GM19463 (cell line): ENCODE data around the gene FOXO1.

Source experiments
- ATAC-seq: cut with Tn5 transposase; IDR thresholded peaks from one replicate; pipeline ENCODE4 v1.9.1; 2021; ENCODE audit warnings: mild to moderate bottlenecking, moderate library complexity; ENCODE audit not compliant: unreplicated experiment

FOXO1 gene

DNA sequence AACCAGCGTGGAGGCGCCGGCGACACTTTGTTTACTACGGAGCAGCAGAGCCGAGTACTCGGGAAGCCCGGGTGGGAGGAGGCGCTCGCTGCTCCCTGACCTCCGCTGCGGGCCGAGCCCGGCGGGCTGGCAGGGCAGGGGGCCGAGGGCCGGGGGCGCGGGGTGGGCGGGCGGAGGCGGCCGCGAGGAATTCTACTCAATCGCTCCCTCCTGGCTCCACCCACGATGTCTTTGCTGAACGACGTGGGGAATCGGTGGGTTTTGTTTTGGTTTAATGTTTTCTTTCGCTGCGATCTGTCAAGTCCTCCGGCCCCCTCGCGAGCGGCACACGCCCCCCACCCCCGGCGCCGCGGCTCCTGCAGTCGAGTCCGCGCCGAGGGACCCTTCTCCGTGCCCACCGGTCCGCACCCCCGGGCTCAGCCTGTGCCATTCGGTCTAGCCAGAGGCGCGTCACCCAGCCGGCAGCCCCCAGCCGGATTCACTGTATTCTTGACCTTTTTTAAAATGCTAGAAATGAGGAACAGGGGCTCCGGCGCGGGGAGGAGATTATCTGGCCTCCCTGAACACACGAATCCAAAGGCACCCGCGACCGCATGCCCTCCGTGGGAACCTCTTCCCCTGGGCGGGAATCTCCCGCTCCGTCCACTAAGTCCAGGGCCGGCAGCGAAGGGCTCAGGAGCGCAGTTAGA is 636 bp upstream of the FOXO1 start:
- peak; percentile 9 for ATAC-seq

DNA sequence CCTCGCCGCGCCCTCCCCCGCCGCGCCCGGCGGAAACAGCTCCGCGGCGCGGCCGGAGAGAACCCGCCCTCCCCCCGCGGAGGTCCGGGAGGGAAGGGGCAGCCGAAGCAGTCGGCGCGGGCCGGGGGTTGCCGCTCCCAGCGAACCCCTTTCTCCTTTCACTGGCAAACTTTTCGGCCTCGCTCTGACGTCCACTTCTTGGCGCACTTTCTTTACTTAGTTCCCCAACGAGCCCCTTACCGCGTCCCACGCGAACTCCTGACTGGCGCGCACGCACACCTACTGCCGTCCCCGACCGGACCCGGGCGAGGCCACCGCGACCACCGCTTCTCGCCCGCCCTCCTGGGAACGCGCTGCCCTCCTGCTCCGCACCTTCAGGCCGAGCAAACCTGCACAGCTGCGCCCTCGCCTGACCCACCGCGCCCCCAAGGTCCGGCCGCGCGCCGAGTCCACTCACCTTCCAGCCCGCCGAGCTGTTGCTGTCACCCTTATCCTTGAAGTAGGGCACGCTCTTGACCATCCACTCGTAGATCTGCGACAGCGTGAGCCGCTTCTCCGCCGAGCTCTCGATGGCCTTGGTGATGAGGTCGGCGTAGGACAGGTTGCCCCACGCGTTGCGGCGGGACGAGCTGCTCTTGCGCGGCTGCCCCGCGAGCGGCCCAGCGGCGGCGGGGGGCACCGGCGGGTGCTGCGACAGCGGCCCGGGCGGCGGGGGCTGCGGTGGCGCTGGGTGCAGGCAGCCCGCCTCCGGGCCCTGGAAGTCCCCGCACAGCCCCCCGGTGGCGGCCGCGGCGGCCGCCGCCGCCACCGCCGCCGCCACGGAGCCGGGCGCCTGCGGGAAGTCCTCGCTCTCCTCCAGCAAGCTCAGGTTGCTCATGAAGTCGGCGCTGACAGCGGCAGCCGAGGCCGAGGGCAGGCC is 1.1 kb downstream of the FOXO1 start:
- no peak for ATAC-seq

DNA sequence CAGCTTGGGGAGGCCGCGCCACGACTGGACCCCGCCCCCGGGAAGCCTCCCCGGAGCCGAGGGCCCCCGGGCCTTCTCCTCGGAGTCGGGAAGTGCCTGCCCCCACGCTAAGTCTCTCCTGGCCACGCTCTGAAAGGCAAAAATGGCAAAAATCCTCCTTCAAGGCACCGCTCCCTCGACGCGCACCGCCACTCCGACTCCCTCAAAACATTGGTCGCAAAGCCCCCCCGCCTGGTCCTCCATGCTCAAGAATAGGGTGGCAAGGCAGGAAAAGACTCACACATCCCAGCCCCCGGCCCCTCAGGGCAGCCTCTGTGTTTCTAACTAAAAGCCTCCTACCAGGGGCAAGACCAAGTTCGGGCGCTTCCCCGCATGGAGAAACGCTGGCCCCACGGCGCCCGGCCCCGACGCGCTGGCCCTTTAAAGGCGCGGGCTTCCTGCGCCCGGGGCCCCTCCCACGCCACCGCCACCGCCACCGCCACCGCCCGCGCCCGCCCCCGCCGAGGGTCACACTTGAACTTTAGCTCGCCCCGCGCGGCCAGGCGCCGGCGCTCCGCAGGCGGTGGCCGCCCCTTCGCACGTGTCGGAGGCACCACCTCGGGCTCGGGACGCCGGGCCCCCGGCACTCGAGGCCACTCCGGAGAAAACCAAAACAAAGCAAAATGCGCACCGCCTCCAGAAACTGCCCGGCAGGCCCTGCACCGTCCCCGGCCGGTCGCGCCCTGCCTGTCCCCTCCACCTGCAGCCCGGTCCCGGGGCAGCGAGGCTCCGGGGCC is 1.9 kb downstream of the FOXO1 start:
- peak; percentile 25 for ATAC-seq

DNA sequence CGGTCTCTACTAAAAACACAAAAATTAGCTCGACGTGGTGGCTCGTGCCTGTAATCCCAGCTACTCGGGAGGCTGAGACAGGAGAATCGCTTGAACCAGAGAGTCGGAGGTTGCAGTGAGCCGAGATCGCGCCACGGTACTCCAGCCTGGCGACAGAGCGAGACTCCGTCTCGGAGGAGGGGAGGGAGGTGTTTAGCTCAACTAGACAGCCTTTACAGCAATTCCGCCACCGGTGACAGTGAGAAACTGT is 2.4 kb downstream of the FOXO1 start:
- ATAC-seq: peak; percentile 22

DNA sequence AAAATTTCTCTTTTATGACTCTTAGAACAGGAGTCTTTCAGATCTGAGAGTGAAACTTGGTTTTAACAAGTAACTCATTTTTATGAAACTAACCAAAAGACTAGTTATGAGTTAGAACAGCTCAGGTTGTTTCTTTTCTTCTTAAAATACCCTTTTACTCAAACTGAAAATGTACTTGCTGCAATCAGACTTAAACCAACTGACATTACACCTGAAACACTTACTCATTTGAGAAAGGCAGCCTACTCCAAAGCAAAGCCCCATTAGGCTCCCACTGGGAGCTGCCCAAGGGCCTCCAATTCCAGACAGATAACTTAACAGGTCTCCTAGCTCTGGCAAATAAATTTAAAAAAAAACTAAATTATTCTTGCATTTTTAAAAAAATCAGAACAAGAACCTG is 3.6 kb downstream of the FOXO1 start:
- no peak for ATAC-seq

DNA sequence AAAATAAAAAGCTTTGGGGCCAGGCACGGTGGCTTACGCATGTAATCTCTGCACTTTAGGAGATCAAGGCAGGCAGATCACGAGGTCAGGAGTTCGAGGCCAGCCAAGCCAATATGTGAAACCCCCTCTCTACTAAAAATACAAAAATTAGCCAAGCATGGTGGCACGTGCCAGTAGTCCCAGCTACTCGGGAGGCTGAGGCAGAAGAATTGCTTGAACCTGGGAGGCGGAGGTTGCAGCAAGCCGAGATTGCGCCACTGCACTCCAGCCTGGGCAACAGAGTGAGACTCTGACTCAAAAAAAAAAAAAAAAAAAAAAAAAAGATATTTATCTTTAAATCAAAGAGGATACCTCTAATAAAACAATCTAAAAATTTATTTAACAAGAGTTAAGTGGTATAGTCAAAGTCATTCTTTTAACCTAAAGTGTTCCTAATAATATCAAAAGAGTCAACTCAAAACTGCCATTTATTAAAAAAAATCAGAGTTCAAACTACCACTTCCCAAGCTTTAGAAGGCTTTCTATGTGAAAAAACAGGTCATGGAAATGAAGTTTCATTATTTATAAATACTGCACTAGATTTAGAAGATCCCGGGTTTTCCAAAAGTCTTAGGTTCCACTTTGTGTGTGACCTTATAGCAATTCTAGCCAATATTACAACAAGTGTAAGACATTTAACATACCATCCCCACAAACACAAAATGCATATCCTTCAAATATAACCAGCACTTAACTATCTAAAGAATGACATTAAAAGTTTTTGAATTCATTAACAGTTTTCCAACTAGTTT is 4.4 kb downstream of the FOXO1 start:
- no peak for ATAC-seq

DNA sequence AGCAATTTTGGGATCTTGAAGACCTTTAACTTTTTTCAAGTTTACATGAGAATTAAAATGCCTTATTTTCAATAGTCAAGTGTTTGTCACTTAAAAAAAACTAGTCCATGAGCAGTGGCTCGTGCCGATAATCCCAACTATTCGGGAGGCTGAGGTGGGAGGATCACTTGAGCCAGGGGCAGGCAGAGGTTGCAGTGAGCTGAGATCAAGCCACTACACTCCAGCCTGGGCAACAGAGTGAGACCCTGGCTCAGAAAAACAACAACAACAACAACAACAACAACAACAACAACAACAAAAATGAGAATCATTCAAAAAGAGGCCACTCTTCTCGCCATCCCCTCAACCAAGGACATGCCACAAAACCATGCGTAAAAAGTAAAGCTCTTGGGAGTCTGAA is 5.7 kb downstream of the FOXO1 start:
- no peak for ATAC-seq

DNA sequence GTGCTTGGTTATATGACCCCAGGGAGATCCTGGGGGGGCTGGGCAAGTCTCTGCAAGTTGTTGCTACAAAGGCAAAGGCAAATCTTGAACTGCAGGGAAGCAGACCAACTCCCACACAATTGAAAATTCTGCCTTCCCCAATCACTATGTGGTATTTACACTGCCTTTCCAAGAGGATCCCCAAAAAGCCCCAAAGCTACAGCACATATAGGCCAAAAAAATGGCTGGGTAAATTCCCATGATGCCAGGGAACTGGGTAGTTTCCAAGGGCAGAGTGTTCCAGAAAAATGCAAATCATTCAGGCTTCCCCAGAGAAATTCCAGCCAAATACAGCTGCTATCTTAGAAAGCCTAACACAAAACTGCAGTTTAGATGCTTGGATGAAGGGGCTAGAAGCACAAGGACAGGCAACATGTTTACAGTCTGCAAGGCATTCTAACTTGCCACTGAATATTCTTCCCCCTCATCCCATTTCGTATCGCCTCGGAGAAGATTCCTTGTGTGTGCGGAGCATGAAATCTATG is 6.2 kb downstream of the FOXO1 start:
- ATAC-seq: no peak

DNA sequence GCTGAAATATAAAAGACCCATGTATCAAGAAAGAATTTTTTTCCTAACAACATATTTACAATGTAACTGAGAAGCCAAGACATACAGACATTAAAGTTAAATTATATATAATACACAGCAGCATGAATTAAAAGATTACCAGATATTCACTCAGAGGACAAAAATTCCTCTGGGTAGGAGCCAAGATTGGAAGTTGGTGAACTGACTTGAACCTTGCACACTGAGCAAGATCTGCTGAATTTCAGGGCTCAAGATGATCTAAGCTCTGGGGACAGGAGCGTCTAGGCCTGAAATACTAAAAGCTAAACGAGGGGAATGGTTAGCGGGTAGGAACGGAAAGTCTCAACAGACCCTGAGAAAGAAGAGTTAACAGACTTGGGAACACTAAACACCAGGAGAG is 8.5 kb downstream of the FOXO1 start:
- no peak for ATAC-seq

DNA sequence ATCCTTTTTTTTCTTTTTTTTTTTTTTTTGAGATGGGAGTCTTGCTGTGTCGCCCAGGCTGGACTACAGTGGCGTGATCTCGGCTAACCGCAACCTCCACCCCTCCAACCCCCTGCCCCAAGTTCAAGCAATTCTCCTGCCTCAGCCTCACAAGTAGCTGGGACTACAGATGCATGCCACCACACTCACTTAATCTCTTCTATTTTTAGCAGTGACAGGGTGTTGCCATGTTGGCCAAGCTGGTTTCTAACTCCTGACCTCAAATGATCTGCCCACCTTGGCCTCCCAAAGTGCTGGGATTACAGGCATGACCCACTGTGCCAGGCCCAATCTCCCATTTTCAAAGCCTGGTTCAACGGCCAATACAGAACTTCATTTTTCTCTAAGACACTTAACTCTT is 9.1 kb downstream of the FOXO1 start:
- no peak for ATAC-seq

DNA sequence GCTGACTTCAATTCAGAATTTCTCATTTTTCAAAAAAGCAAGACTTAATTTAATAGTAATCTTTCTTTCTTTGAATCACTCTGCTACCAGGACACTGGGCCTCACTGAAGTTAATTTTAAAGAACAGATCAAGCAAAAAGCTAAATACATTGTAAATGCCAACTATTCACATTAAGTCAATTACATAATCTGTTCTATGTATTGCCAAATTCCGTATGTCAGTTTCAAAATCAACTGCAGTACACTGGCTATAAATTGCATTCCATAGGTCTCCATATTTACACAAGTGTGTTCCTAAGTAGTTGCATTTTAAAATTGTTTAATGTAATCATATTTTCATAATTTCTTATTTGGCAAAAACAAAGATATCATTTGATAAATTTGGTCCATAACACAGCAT is 10.1 kb downstream of the FOXO1 start:
- no peak for ATAC-seq

DNA sequence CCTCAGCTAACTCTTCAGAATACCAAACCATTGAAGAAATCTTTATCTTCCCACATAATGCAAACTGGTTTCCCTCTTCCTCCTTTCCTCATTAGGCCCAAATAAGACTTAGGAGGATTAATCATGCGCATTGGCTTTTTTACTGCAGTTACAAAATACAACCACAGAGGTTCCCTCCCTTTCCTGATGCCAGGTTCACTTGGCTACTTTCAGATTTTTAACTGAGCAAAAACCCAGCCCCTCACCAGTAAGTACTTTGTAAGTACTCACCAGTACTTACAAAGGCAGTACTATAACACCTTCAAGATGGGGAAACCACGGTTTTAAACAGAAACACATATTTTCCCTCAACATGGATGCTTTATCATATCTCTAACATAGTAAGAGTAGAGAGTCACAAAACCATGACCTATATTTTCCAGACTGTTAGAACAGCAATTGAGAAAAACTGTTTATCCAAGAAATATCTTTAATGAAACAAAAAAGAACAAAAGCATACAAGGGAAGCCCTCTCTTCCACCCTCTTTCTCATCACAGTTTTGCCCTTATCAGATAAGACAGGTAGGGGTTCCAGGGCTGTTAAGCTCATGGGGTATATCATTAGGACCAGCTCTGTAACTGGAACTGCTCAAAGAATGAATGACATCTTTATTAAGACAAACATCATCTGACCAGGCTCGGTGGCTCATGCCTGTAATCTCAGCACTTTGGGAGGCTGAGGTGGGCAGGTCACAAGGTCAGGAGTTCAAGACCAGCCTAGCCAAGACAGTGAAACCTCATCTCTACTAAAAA is 12.7 kb downstream of the FOXO1 start:
- no peak for ATAC-seq

DNA sequence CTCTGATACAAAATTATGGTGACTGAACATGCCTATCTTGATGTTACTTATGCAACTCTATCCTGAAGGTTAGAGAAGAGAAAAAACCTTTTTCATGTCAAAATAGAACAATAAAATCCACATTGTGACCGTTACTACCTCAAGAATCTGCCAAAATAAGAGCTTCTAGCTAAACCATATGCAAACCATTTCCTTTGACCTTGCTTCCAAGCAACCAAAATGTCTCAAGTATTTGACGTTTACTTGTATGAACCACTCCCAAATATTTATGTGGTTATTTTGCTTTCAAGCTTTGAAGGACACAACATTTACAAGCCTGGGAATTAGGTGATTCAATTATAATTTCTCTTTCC is 13.9 kb downstream of the FOXO1 start:
- ATAC-seq: peak; percentile 32

DNA sequence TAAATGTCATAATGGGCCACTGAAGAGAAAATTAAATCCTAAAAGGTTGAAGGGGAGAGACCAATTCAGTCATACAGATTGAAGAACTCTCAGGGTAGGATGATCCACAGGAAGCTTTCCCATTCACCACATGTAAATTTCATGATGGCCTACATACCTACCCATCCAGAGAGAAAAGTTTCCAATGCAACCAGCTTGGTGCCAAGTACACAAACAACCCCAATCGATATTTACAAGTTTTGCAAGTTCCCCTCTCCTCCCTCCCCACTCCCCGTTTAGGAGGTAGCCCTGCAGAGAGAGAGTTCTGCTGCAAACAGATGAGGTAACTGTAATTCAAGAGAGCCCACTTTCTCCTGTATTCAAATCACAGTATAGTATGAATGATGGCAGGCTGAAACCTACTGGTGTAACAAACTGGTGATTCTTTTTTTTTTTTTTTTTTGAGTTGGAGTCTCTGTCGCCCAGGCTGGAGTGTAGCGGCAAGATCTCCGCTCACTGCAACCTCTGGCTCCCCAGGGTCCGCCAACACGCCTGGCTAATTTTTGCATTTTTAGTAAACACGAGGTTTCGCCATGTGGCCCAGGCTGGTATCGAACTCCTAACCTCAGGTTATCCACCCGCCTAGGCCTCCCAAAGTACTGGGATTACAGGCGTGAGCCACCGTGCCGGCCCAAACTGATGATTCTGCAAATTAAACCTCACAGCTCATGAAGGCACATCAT is 14.4 kb downstream of the FOXO1 start:
- peak; percentile 38 for ATAC-seq

DNA sequence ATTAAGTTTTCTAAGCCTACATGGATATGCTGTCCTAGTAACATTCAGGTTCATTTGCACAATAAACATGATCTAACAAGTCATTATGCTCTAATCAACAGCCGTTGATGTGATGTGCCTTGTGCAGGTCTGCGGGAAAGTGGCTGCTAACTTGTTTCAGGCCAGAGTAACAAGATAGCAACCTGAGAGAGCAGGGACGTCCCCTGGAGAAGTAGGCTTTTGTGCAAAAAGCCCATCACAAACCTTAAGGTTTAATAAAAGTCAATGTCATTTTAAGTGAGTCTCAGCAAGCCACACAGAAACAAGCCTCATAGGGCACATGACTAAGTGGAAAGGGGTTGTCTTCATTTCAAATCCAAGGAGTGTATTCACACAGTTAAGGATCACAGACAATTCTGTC is 17.6 kb downstream of the FOXO1 start:
- no peak for ATAC-seq

DNA sequence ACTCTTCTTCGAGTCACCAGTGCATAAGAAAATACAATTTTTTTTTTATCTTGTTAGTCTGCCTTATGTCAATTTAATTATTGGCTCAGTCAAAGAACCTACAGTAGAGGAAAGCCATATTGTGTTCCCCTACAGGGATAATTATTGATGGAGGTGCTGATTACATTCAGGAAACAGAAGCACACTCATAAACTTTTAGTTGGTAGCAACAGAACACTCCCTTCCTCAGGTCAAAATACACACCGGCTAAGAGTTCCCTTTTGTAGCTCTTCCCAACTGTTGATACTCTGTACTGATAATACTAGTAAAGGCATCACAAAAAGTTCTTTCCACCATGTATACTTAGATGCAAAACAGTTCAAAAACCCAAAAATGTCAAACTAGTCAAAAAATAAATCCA is 18.4 kb downstream of the FOXO1 start:
- no peak for ATAC-seq

DNA sequence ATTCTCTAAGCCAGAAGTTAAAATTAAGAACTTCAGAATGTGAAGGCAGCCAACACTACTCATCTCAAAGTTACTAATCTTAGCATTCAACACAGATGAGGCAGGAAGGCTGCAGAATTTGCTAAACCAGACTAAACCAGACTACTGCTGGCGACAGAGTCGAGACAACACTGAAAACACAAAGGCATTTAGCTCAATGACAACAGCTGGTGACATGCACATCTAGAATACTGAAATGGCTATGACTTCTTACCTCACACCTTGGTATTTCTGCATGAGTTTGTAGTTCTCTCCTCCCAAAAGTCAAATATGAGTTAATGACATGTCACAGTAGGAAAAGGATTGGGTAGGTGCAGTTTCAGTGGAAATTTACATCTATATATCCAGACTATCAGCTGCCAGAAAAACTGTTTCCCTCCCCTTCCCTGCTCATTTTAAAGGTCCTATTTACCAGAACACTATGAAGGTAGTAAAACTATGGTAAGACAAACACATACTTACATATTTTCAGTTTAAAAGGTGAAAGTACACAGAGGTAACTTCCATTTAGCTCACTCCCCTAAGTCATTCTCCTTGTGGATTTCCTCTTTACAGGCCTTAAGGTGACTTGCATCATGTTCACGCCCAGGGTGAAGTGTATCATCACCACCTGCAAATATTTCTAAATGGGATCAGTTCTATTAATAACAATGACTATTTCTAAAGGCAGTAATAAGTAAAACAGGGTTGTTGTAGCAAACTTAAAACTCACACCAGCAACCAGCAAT is 21.4 kb downstream of the FOXO1 start:
- no peak for ATAC-seq

DNA sequence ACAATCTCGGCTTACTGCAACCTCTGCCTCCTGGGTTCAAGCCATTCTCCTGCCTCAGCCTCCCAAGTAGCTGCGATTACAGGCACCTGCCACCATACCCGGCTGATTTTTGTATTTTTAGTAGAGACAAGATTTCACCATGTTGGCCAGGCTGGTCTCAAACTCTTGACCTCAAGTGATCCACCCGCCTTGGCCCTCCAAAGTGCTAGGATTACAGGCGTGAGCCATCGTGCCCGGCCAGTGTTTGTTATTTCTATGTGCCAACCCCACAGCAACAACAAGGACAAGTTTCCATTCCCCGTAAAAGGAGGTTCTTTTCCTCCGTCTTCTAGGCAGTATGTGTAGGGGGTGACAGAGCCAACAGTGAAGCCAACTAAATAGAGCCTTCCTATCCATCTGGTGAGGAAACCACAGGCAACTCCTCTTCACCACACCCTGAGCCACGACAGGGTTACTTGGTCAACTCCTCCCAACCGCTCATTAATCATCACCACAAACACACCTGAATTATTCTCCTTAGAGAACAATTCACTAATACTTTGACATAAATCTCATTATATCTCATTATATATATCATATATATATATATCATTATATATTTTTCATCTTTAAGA is 25.5 kb downstream of the FOXO1 start:
- no peak for ATAC-seq
